H9 (cell line): Measurements from ENCODE around the gene OLIG3. TPM values are rescaled to one million over a fixed set of nuclear protein-coding genes. Genes with fewer than 3 reads are reported as not detected.

Source experiments
- DNase-seq: peaks from one replicate; pipeline ENCODE4 v3.0.0-alpha.2; 2017
- H2AFZ ChIP-seq: one replicate; pipeline ENCODE4 v1.6.1; 2013; ENCODE audit warnings: mild to moderate bottlenecking, low read length, control low read depth, moderate library complexity
- H2AK5ac ChIP-seq: 2 replicates; pipeline ENCODE4 v1.6.1; 2013; ENCODE audit warnings: low read length, control low read depth, mixed read lengths; ENCODE audit not compliant: insufficient read length
- H2BK120ac ChIP-seq: one replicate; pipeline ENCODE4 v1.6.1; 2013; ENCODE audit warnings: low read depth, mild to moderate bottlenecking, low read length, control low read depth, inconsistent platforms; ENCODE audit not compliant: poor library complexity, severe bottlenecking
- H2BK12ac ChIP-seq: 2 replicates; pipeline ENCODE4 v1.6.1; 2013; ENCODE audit warnings: low read length, control low read depth, mixed read lengths, low read depth; ENCODE audit not compliant: insufficient read length
- H2BK15ac ChIP-seq: 2 replicates; pipeline ENCODE4 v1.6.1; 2013; ENCODE audit warnings: low read depth, low read length, control low read depth
- H2BK20ac ChIP-seq: one replicate; pipeline ENCODE4 v1.6.1; 2013; ENCODE audit warnings: low read depth, mild to moderate bottlenecking, low read length, control low read depth, inconsistent platforms; ENCODE audit not compliant: poor library complexity, severe bottlenecking
- H2BK5ac ChIP-seq: 2 replicates; pipeline ENCODE4 v1.6.1; 2013; ENCODE audit warnings: low read length, control low read depth, mixed read lengths; ENCODE audit not compliant: insufficient read length
- H3K14ac ChIP-seq: 2 replicates; pipeline ENCODE4 v1.6.1; 2013; ENCODE audit warnings: low read length, control low read depth; ENCODE audit not compliant: insufficient read depth
- H3K18ac ChIP-seq: 2 replicates; pipeline ENCODE4 v1.6.1; 2013; ENCODE audit warnings: low read depth, mild to moderate bottlenecking, mixed read lengths, low read length, control low read depth; ENCODE audit not compliant: insufficient read length
- H3K23ac ChIP-seq: 2 replicates; pipeline ENCODE4 v1.6.1; 2013; ENCODE audit warnings: low read length, control low read depth, mixed read lengths, low read depth; ENCODE audit not compliant: insufficient read length
- H3K23me2 ChIP-seq: 2 replicates; pipeline ENCODE4 v1.6.1; 2013; ENCODE audit warnings: low read depth, mild to moderate bottlenecking, mixed read lengths, low read length, control low read depth; ENCODE audit not compliant: insufficient read length, poor library complexity, severe bottlenecking
- H3K27ac ChIP-seq: 2 replicates; pipeline ENCODE4 v1.5.1; 2013; ENCODE audit warnings: low read length, control low read depth, mixed read lengths, low read depth; ENCODE audit not compliant: insufficient read length
- H3K27me3 ChIP-seq: 2 replicates; pipeline ENCODE4 v1.6.1; 2013; ENCODE audit warnings: low read length, control low read depth, inconsistent platforms; ENCODE audit not compliant: insufficient read depth
- H3K4ac ChIP-seq: 2 replicates; pipeline ENCODE4 v1.6.1; 2013; ENCODE audit warnings: low read depth, mild to moderate bottlenecking, control low read depth, inconsistent platforms, low read length, moderate library complexity
- H3K4me1 ChIP-seq: 2 replicates; pipeline ENCODE4 v1.6.1; 2013; ENCODE audit warnings: low read length, control low read depth, inconsistent platforms; ENCODE audit not compliant: insufficient read depth
- H3K4me2 ChIP-seq: 2 replicates; pipeline ENCODE4 v1.6.1; 2013; ENCODE audit warnings: low read length, control low read depth, mixed read lengths; ENCODE audit not compliant: insufficient read length, insufficient read depth
- H3K56ac ChIP-seq: 2 replicates; pipeline ENCODE4 v1.6.1; 2013; ENCODE audit warnings: low read depth, mild to moderate bottlenecking, mixed read lengths, low read length, control low read depth; ENCODE audit not compliant: insufficient read length
- H3K79me1 ChIP-seq: 2 replicates; pipeline ENCODE4 v1.6.1; 2013; ENCODE audit warnings: low read depth, mild to moderate bottlenecking, moderate library complexity, low read length, control low read depth, inconsistent platforms; ENCODE audit not compliant: insufficient read depth, poor library complexity, severe bottlenecking
- H3K79me2 ChIP-seq: 2 replicates; pipeline ENCODE4 v1.6.1; 2013; ENCODE audit warnings: low read length, control low read depth, inconsistent platforms; ENCODE audit not compliant: insufficient read depth
- H3K9ac ChIP-seq: 2 replicates; pipeline ENCODE4 v1.6.1; 2013; ENCODE audit warnings: low read length, control low read depth, mixed read lengths; ENCODE audit not compliant: insufficient read length; ENCODE audit errors: extremely low read depth
- H3K9me3 ChIP-seq: one replicate; pipeline ENCODE4 v1.6.1; 2013; ENCODE audit warnings: low read depth, low read length, inconsistent platforms; ENCODE audit not compliant: control insufficient read depth
- H3T11ph ChIP-seq: one replicate; pipeline ENCODE4 v1.6.1; 2013; ENCODE audit warnings: mild to moderate bottlenecking, low read length, control low read depth, inconsistent platforms
- H4K20me1 ChIP-seq: one replicate; pipeline ENCODE4 v1.6.1; 2013; ENCODE audit not compliant: control insufficient read depth, insufficient read length, insufficient read depth
- H4K5ac ChIP-seq: 2 replicates; pipeline ENCODE4 v1.6.1; 2013; ENCODE audit warnings: low read depth, mild to moderate bottlenecking, mixed read lengths, low read length, control low read depth; ENCODE audit not compliant: insufficient read length
- H4K8ac ChIP-seq: replicated peaks from 2 replicates; pipeline ENCODE4 v1.6.1; 2013; ENCODE audit warnings: low read length, control low read depth, mixed read lengths, low read depth; ENCODE audit not compliant: insufficient read length
- H4K91ac ChIP-seq: 2 replicates; pipeline ENCODE4 v1.6.1; 2013; ENCODE audit warnings: low read depth, mild to moderate bottlenecking, moderate library complexity, mixed read lengths, low read length, control low read depth; ENCODE audit not compliant: insufficient read length
- H3K27ac Mint-ChIP-seq, 3 experiments: 2 replicates in 2 of 3; 3 replicates in 1 of 3; pipeline ENCODE4 v1.8.0; 2020 to 2021; ENCODE audit warnings: mixed read lengths in 3 of 3, mild to moderate bottlenecking in 1 of 3, moderate library complexity in 1 of 3
- H3K27me3 Mint-ChIP-seq: 2 replicates; pipeline ENCODE4 v1.8.0; 2021; ENCODE audit warnings: low read depth, mild to moderate bottlenecking, moderate library complexity, mixed read lengths
- H3K36me3 Mint-ChIP-seq, 3 experiments: 2 replicates in 2 of 3; 3 replicates in 1 of 3; pipeline ENCODE4 v1.8.0; 2020 to 2021; ENCODE audit warnings: low read depth in 3 of 3, mixed read lengths in 3 of 3; ENCODE audit not compliant: insufficient read depth in 1 of 3
- H3K4me1 Mint-ChIP-seq, 2 experiments: 2 replicates each; pipeline ENCODE4 v1.8.0; 2020; ENCODE audit warnings: mixed read lengths in 2 of 2
- H3K4me3 Mint-ChIP-seq, 2 experiments: 2 replicates in 1 of 2; 3 replicates in 1 of 2; pipeline ENCODE4 v1.8.0; 2020 to 2021; ENCODE audit warnings: mild to moderate bottlenecking in 2 of 2, mixed read lengths in 2 of 2, moderate library complexity in 1 of 2
- H3K9me3 Mint-ChIP-seq, 2 experiments: 2 replicates in 1 of 2; 3 replicates in 1 of 2; pipeline ENCODE4 v1.8.0; 2020; ENCODE audit warnings: mild to moderate bottlenecking in 2 of 2, mixed read lengths in 2 of 2, moderate library complexity in 1 of 2
- CTCF ChIP-seq: fragments of 200-600 bp; sonication (generic); conservative IDR thresholded peaks from 3 replicates; pipeline ENCODE4 v1.8.0; 2021; ENCODE audit warnings: antibody characterized with exemption, mild to moderate bottlenecking
- WGBS: extraction: QIAGEN DNeasy Blood & Tissue Kit; methylation state at CpG from one replicate; pipeline ENCODE4 v1.1.7; 2013; ENCODE audit warnings: missing lambda C conversion rate, low lambda C conversion rate, mixed read lengths; ENCODE audit not compliant: insufficient read length; ENCODE audit errors: extremely low coverage; 5-methylcytosine and 5-hydroxymethylcytosine counted together
- total RNA-seq: library from RNA; stranded (reverse); gene quantifications from 2 replicates; pipeline ENCODE4 v1.2.1, GENCODE V29; 2021

OLIG3 gene
- total RNA-seq, 1 experiment from 2014 or later: 0.22 TPM

GRCh38 chr6:137443901-137444300 is 50.3 kb downstream of the OLIG3 start:
- no peak overlapping the region for H3K14ac ChIP-seq
- H3K9ac ChIP-seq: no peak overlapping the region
- H2AFZ ChIP-seq: no peak overlapping the region
- H3K27me3 Mint-ChIP-seq: no peaks in the 10 kb centered on the region
- H3K56ac ChIP-seq: no peak overlapping the region
- H4K20me1 ChIP-seq: no peaks in the 10 kb centered on the region
- no peaks in the 10 kb centered on the region for H3K27me3 ChIP-seq
- no peak overlapping the region for H3K4ac ChIP-seq
- no peak overlapping the region for H2BK120ac ChIP-seq
- no peaks in the 10 kb centered on the region for H3K4me1 ChIP-seq
- no peak overlapping the region for H4K91ac ChIP-seq
- TF ChIP-seq CTCF: peak; percentile 38; the same call in 1 of the 3 replicates
- H3K9me3 ChIP-seq: no peaks in the 10 kb centered on the region
- H4K5ac ChIP-seq: no peak overlapping the region
- H3K79me1 ChIP-seq: no peaks in the 10 kb centered on the region
- H2AK5ac ChIP-seq: no peak overlapping the region
- no CpG with 5 or more reads among the region's 1 CpG for WGBS
- no peak overlapping the region for H4K8ac ChIP-seq
- no peak overlapping the region for H3T11ph ChIP-seq
- no peak overlapping the region for H2BK20ac ChIP-seq
- no peak overlapping the region for H3K23ac ChIP-seq
- no peaks in the 10 kb centered on the region for H3K23me2 ChIP-seq
- peak; percentile 36 for DNase-seq
- H2BK15ac ChIP-seq: no peak overlapping the region
- no peak overlapping the region for H2BK5ac ChIP-seq
- no peak overlapping the region for H3K27ac Mint-ChIP-seq
- no peak overlapping the region for H3K18ac ChIP-seq
- H3K79me2 ChIP-seq: no peaks in the 10 kb centered on the region
- peaks cover 0 to 10% of the 10 kb centered on the region in 2 experiments; a peak in 2 of 5 replicates for H3K9me3 Mint-ChIP-seq
- no peak overlapping the region for H2BK12ac ChIP-seq
- peaks cover 0 to 7% (median 0%) of the 10 kb centered on the region in 3 experiments; a peak in 3 of 7 replicates for H3K36me3 Mint-ChIP-seq
- H3K27ac ChIP-seq: no peak overlapping the region
- H3K4me1 Mint-ChIP-seq: no peaks in the 10 kb centered on the region
- H3K4me3 Mint-ChIP-seq: no peak overlapping the region
- H3K4me2 ChIP-seq: no peak overlapping the region
